GM21390 (cell line): ENCODE data around the gene DNAJC1.
A peak's percentile ranks its signal among the peaks of the same experiment; 100 is the strongest.
"Not testable (repeated sequence)": the region's sequence is repeated elsewhere in the genome, so short reads cannot be mapped to it uniquely, and the experiment has no call there.

ENCODE experiments used
- ATAC-seq: cut with Tn5 transposase; IDR thresholded peaks from one replicate; pipeline ENCODE4 v1.9.1; 2021; ENCODE audit not compliant: unreplicated experiment

The DNAJC1 gene

GRCh38 chr10:21910798-21911197 is 92.7 kb downstream of the DNAJC1 start:
- no peak for ATAC-seq

- ATAC-seq: no peak
These were observed 96.1 kb downstream of the DNAJC1 start for GRCh38 chr10:21907436-21907835.

DNA sequence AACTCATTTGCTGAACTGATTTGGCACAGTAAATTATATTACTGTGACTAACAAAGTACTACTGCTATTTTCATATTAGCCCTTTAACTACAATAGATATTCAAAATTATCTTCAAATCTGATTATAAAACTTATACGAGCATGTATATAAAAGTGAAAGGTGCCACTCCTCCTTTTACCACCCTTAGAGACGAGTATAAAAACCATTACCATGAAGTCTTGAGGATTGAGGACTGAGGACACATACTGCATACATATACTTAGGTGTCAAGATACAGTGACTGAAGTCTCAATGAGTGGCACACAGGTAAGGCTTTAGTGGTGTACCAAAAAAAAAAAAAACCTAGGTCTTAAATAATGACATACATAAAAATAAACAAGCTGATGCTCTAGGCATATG is 98.6 kb downstream of the DNAJC1 start:
- no peak for ATAC-seq

GRCh38 chr10:21899736-21900135 is 103.8 kb downstream of the DNAJC1 start:
- ATAC-seq: no peak

DNA sequence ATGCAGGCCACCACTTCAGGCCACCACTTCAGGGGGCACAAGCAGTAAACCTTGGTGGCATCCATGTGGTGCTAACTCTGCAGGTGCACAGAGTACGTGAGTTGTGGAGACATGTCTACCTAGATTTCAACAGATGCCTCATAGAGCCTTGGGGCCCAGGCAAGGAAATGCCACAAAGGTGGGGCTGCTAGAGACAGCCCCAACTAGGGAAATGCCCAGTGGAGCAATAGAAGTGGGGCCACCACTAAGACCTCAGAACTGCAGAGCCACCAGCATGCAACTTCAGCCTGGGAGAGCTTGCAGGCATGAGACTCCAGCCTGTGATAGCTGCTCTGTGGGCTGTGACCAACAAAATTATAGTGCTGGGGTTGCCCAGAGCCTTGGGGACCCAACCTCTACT is 107.6 kb downstream of the DNAJC1 start:
- no peak for ATAC-seq

DNA sequence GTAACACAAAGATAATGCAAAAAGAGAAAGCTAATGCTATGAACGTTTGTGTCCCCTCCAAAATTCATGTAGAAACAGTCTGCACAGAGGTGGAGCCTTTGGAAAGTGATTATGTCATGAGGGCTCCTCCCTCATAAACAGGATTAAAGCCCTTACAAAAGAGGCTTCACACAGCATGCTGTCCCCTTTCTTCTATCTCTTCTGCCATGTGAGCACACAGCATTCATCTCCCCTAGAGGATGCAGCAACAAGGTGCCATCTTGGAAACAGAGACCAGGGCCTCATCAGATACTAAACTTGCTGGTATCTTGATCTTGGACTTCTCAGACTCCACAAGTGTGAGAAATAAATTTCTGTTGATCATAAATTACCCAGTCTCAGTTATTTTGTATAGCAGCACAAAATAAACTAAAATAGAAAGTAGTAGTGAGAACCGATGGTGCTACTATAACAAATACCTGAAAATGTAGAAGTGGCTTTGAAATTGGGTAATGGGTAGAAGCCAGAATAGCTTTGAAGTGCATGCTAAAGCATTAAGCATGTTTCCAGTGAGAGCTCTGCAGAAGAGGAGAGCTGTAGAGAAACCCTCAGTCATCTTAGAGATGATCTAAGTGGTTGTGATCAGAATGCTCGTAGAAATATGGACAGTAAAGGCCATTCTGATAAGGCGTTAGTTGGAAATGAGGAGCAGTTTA is 108.7 kb downstream of the DNAJC1 start:
- ATAC-seq: peak; percentile 68

DNA sequence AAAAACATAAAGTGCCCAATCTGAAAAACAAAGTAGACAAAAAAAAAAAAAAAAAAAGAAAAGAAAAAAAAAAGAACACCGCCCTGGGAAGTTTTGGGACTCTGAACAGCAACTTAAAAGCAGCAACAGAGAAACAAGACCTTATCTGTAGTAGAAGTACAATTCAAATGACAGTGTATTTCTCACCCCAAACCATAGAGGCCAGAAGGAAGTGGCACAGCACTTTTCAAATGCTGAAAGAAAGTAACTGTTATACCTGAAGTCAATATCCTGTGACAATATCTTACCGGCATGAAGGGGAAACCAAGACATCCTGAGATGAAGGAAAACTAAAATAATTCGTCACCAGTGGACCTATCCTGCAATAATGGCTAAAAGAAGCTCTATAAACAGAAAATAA is 112.1 kb downstream of the DNAJC1 start:
- no peak for ATAC-seq

GRCh38 chr10:21889477-21890275 is 113.9 kb downstream of the DNAJC1 start:
- ATAC-seq: peak; percentile 33

DNA sequence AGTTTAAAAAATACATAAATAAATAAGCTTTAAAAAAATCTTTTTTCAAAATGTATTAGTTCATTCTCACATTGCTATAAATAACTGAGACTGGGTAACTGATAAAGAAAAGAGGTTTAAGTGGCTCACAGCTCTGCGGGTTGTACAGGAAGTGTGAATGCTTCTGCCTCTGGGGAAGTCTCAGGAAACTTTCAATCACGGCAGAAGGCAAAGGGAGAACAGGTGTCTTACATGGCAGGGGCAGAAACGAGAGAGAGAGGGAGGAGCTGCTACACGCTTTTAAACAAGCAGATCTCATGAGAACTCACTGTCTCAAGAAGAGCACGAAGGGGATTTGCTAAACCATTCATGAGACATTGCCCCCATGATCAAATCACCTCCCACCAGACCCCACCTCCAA is 114.6 kb downstream of the DNAJC1 start:
- peak; percentile 94 for ATAC-seq

- no peak for ATAC-seq
These were observed 117.6 kb downstream of the DNAJC1 start for GRCh38 chr10:21885940-21886339.

GRCh38 chr10:21873198-21873597 is 130.3 kb downstream of the DNAJC1 start:
- no peak for ATAC-seq

GRCh38 chr10:21872771-21873170 is 130.8 kb downstream of the DNAJC1 start:
- not testable (repeated sequence) for ATAC-seq

- ATAC-seq: no peak
These were observed 132.7 kb downstream of the DNAJC1 start for GRCh38 chr10:21870849-21871248.

DNA sequence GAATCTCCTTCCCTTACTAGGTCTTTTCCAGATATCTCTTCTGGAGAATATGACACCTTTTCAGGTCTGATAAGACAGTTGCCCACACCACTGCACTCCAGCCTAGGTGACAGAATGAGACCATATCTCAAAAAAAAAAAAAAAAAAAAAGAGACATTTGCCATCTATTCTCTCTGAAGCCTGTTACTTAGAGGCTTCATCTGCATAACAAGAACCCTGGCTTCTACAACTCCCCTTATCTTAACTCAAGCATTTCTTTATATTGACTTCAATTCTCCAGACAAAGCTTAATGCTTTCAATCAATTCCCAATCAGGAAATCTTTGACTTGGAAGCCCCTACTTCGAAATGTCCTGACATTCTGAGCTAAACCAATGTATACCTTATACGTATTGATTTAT is 134.4 kb downstream of the DNAJC1 start:
- not testable (repeated sequence) for ATAC-seq

DNA sequence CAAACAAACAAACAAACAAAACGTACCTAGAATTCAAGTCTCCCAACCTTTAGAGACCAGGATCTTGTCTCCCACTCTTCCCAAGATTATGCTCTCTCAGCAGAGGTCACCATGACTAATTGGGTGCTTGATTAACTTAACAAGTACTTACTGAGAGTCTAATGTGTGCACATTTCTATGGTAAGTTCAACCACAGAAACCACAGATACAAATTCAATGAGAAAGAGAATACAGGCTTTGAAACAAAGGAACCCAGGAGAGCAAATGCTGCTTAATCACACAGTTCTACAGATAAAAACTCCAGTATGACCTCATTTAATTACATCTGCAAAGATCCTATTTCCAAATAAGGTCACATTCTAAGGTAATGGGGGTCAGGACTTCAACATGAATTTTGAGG is 142.8 kb downstream of the DNAJC1 start:
- ATAC-seq: no peak

GRCh38 chr10:21858455-21858854 is 145.1 kb downstream of the DNAJC1 start:
- no peak for ATAC-seq

DNA sequence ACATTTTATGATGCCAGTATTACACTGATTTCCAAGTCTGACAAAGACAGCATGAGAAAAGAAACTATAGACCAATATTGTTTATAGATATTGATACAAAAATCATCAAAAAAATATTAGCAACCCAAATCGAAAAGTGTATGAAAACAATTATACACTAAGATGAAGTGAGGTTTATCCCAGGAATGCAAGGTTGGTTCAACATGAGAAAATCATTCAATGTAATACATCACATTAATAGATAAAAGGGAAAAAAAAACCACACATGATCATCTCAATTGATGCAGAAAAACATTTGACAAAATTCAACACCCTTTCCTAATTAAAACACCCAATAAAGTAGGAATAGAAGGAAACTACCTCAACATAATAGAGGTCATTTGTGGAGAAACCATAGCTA is 153.9 kb downstream of the DNAJC1 start:
- no peak for ATAC-seq

GRCh38 chr10:21843645-21844044 is 159.9 kb downstream of the DNAJC1 start:
- no peak for ATAC-seq

- not testable (repeated sequence) for ATAC-seq
These were observed 162.3 kb downstream of the DNAJC1 start for GRCh38 chr10:21841273-21841672.

GRCh38 chr10:21837487-21837886 is 166.0 kb downstream of the DNAJC1 start:
- not testable (repeated sequence) for ATAC-seq

DNA sequence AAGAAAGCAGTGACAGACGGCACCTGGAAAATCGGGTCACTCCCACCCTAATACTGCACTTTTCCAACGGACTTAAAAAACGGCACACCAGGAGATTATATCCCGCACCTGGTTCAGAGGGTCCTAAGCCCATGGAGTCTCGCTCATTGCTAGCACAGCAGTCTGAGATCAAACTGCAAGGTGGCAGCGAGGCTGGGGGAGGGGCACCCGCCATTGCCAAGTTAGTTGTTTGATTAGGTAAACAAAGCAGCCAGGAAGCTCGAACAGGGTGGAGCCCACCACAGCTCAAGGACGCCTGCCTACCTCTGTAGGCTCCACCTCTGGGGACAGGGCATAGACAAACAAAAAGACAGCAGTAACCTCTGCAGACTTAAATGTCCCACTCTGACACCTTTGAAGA is 169.0 kb downstream of the DNAJC1 start:
- ATAC-seq: not testable (repeated sequence)

GRCh38 chr10:21832821-21833130 is 170.8 kb downstream of the DNAJC1 start:
- ATAC-seq: no peak
